ENCODE measurements around the gene RCN1. TPM values are rescaled to one million over a fixed set of nuclear protein-coding genes. Genes with fewer than 3 reads are reported as not detected.
"Not testable (repeated sequence)": the region's sequence is repeated elsewhere in the genome, so short reads cannot be mapped to it uniquely, and the experiment has no call there.

The RCN1 gene
- polyA plus RNA-seq, 3 donors from 2014 or later: 12.0 to 45.5 (median 19.5) TPM

- Mint-ChIP-seq H3K27ac (peak overlapping the region in 1 of 6 donors; percentile 9), H3K27me3 (ENCODE audit: low read depth in 3 of 3) (peaks cover 0 to 8% (median 5%) of the 10 kb centered on the region in 3 donors), H3K4me1 (peaks cover 12 to 17% of the 10 kb centered on the region in 2 donors), H3K4me3 (no peak overlapping the region), H3K9me3 (no peaks in the 10 kb centered on the region), H3K36me3 (no peaks in the 10 kb centered on the region)
- no peak for DNase-seq
Measured at GRCh38 chr11:32087597-32087996, 3.3 kb upstream of the RCN1 start.

GRCh38 chr11:32088117-32088941, 2.5 kb upstream of the RCN1 start:
- H3K9me3 Mint-ChIP-seq: no peaks in the 10 kb centered on the region
- H3K27me3 Mint-ChIP-seq (ENCODE audit: low read depth in 3 of 3): peaks cover 0 to 8% (median 5%) of the 10 kb centered on the region in 3 donors
- no peaks in the 10 kb centered on the region for H3K36me3 Mint-ChIP-seq
- H3K27ac Mint-ChIP-seq: peak overlapping the region in 1 of 6 donors; percentile 37
- peaks cover 19 to 24% of the 10 kb centered on the region in 2 donors for H3K4me1 Mint-ChIP-seq
- no peak for DNase-seq
- no peak overlapping the region for H3K4me3 Mint-ChIP-seq

- Mint-ChIP-seq H3K36me3 (peaks cover 0 to 5% (median 4%) of the 10 kb centered on the region in 3 donors), H3K9me3 (no peaks in the 10 kb centered on the region), H3K4me3 (peak overlapping the region; percentile 65 to 89 (median 77)), H3K27me3 (ENCODE audit: low read depth in 3 of 3) (peaks cover 0 to 4% (median 2%) of the 10 kb centered on the region in 3 donors), H3K27ac (peak overlapping the region; percentile 29 to 85 (median 60)), H3K4me1 (peaks cover 46 to 61% of the 10 kb centered on the region in 2 donors)
- DNase-seq: no peak
Measured at GRCh38 chr11:32092581-32093170, 1.8 kb downstream of the RCN1 start.

GRCh38 chr11:32094923-32095322, 4.0 kb downstream of the RCN1 start:
- peaks cover 12 to 23% (median 14%) of the 10 kb centered on the region in 3 donors for H3K36me3 Mint-ChIP-seq
- H3K9me3 Mint-ChIP-seq: no peaks in the 10 kb centered on the region
- DNase-seq: no peak
- H3K4me3 Mint-ChIP-seq: no peak overlapping the region
- peak overlapping the region in 3 of 6 donors; percentile 13 to 65 (median 48) for H3K27ac Mint-ChIP-seq
- peaks cover 0 to 4% (median 2%) of the 10 kb centered on the region in 3 donors for H3K27me3 Mint-ChIP-seq (ENCODE audit: low read depth in 3 of 3)
- peaks cover 64 to 78% of the 10 kb centered on the region in 2 donors for H3K4me1 Mint-ChIP-seq

- Mint-ChIP-seq H3K27ac (peak overlapping the region; percentile 36 to 87 (median 76)), H3K36me3 (peaks cover 31 to 48% (median 37%) of the 10 kb centered on the region in 3 donors), H3K4me3 (peak overlapping the region in 4 of 5 donors; percentile 23 to 65 (median 54)), H3K4me1 (peaks cover 52 to 67% of the 10 kb centered on the region in 2 donors), H3K27me3 (ENCODE audit: low read depth in 3 of 3) (peaks cover 0 to 2% (median 0%) of the 10 kb centered on the region in 3 donors), H3K9me3 (no peaks in the 10 kb centered on the region)
- no peak for DNase-seq
Measured at GRCh38 chr11:32098142-32098903, 7.4 kb downstream of the RCN1 start.

- Mint-ChIP-seq H3K4me3 (no peak overlapping the region), H3K27me3 (ENCODE audit: low read depth in 3 of 3) (no peaks in the 10 kb centered on the region), H3K27ac (peak overlapping the region in 2 of 6 donors; percentile 31 to 45), H3K4me1 (peaks cover 42 to 55% of the 10 kb centered on the region in 2 donors), H3K9me3 (no peaks in the 10 kb centered on the region), H3K36me3 (peaks cover 37 to 56% (median 44%) of the 10 kb centered on the region in 3 donors)
- no peak for DNase-seq
Measured at GRCh38 chr11:32099516-32099915, 8.6 kb downstream of the RCN1 start.

- Mint-ChIP-seq H3K4me3 (no peak overlapping the region), H3K27me3 (ENCODE audit: low read depth in 3 of 3) (no peaks in the 10 kb centered on the region), H3K9me3 (no peaks in the 10 kb centered on the region), H3K27ac (peak overlapping the region in 2 of 6 donors; percentile 14 to 36), H3K4me1 (peaks cover 39 to 50% of the 10 kb centered on the region in 2 donors), H3K36me3 (peaks cover 37 to 56% (median 44%) of the 10 kb centered on the region in 3 donors)
- DNase-seq: no peak
Measured at GRCh38 chr11:32100495-32100894, 9.6 kb downstream of the RCN1 start.

GRCh38 chr11:32101791-32102190, 10.9 kb downstream of the RCN1 start:
- H3K27ac Mint-ChIP-seq: peak overlapping the region in 1 of 6 donors; percentile 9
- no peak overlapping the region for H3K4me3 Mint-ChIP-seq
- peaks cover 34 to 38% of the 10 kb centered on the region in 2 donors for H3K4me1 Mint-ChIP-seq
- no peak for DNase-seq
- no peaks in the 10 kb centered on the region for H3K27me3 Mint-ChIP-seq (ENCODE audit: low read depth in 3 of 3)
- H3K9me3 Mint-ChIP-seq: no peaks in the 10 kb centered on the region
- H3K36me3 Mint-ChIP-seq: peaks cover 42 to 65% (median 49%) of the 10 kb centered on the region in 3 donors

- H3K4me1 Mint-ChIP-seq: peaks cover 20 to 24% of the 10 kb centered on the region in 2 donors
- DNase-seq; H3K4me3 Mint-ChIP-seq; H3K27ac Mint-ChIP-seq; H3K9me3 Mint-ChIP-seq; H3K27me3 Mint-ChIP-seq (ENCODE audit: low read depth in 3 of 3): not testable (repeated sequence)
- H3K36me3 Mint-ChIP-seq: peaks cover 41 to 57% (median 43%) of the 10 kb centered on the region in 3 donors
Measured at GRCh38 chr11:32103121-32103719, 12.3 kb downstream of the RCN1 start.

- DNase-seq: no peak
- Mint-ChIP-seq H3K4me1 (peaks cover 12 to 17% of the 10 kb centered on the region in 2 donors), H3K4me3 (no peak overlapping the region), H3K9me3 (no peaks in the 10 kb centered on the region), H3K27ac (no peak overlapping the region), H3K27me3 (ENCODE audit: low read depth in 3 of 3) (no peaks in the 10 kb centered on the region), H3K36me3 (peaks cover 38 to 50% (median 39%) of the 10 kb centered on the region in 3 donors)
Measured at GRCh38 chr11:32103941-32104340, 13.1 kb downstream of the RCN1 start.

- Mint-ChIP-seq H3K4me3 (no peak overlapping the region), H3K27me3 (ENCODE audit: low read depth in 3 of 3) (no peaks in the 10 kb centered on the region), H3K4me1 (no peaks in the 10 kb centered on the region), H3K9me3 (no peaks in the 10 kb centered on the region), H3K27ac (no peak overlapping the region), H3K36me3 (peaks cover 23 to 33% (median 31%) of the 10 kb centered on the region in 3 donors)
- DNase-seq: no peak
Measured at GRCh38 chr11:32105871-32106560, 15.1 kb downstream of the RCN1 start.

- Mint-ChIP-seq H3K4me1 (no peaks in the 10 kb centered on the region), H3K9me3 (no peaks in the 10 kb centered on the region), H3K36me3 (peaks cover 18 to 24% (median 19%) of the 10 kb centered on the region in 3 donors), H3K27me3 (ENCODE audit: low read depth in 3 of 3) (peaks cover 0 to 5% (median 3%) of the 10 kb centered on the region in 3 donors), H3K4me3 (no peak overlapping the region), H3K27ac (no peak overlapping the region)
- no peak for DNase-seq
Measured at GRCh38 chr11:32107647-32108046, 16.8 kb downstream of the RCN1 start.

GRCh38 chr11:32108576-32108975, 17.7 kb downstream of the RCN1 start:
- H3K4me1 Mint-ChIP-seq: no peaks in the 10 kb centered on the region
- H3K9me3 Mint-ChIP-seq: no peaks in the 10 kb centered on the region
- peaks cover 9 to 15% (median 10%) of the 10 kb centered on the region in 3 donors for H3K36me3 Mint-ChIP-seq
- peaks cover 2 to 6% (median 5%) of the 10 kb centered on the region in 3 donors for H3K27me3 Mint-ChIP-seq (ENCODE audit: low read depth in 3 of 3)
- H3K4me3 Mint-ChIP-seq: no peak overlapping the region
- no peak for DNase-seq
- H3K27ac Mint-ChIP-seq: no peak overlapping the region

Measured in immature natural killer cell (primary cell).